ENCODE measurements around the gene DSCAM. TPM values are rescaled to one million over a fixed set of nuclear protein-coding genes. Genes with fewer than 3 reads are reported as not detected.
"Not testable (repeated sequence)": the region's sequence is repeated elsewhere in the genome, so short reads cannot be mapped to it uniquely, and the experiment has no call there.

Gene DSCAM
- total RNA-seq, 6 experiments from 2014 or later = 1.0 to 1.3 (median 1.1) TPM

- Mint-ChIP-seq H3K36me3 (ENCODE audit: low read depth) (no peaks in the 10 kb centered on the region), H3K4me1 (ENCODE audit: low read depth) (no peaks in the 10 kb centered on the region), H3K4me3 (no peak overlapping the region), H3K9me3 (peaks cover 17% of the 10 kb centered on the region), H3K27me3 (ENCODE audit: insufficient read depth) (no peaks in the 10 kb centered on the region; the same call in 1 of the 2 replicates), H3K27ac (no peak overlapping the region)
- no peak for DNase-seq
- no peak for TF ChIP-seq CTCF (IDR thresholded peaks at IDR 0.05)
Observed at GRCh38 chr21:40271164-40271563, 575.8 kb downstream of the DSCAM start.

GRCh38 chr21:40270047-40270446, 576.9 kb downstream of the DSCAM start:
- H3K4me3 Mint-ChIP-seq = no peak overlapping the region
- H3K27me3 Mint-ChIP-seq (ENCODE audit: insufficient read depth) = no peaks in the 10 kb centered on the region; the same call in 1 of the 2 replicates
- H3K36me3 Mint-ChIP-seq (ENCODE audit: low read depth) = no peaks in the 10 kb centered on the region
- no peaks in the 10 kb centered on the region for H3K4me1 Mint-ChIP-seq (ENCODE audit: low read depth)
- no peak overlapping the region for H3K27ac Mint-ChIP-seq
- no peak for TF ChIP-seq CTCF (IDR thresholded peaks at IDR 0.05)
- H3K9me3 Mint-ChIP-seq = peaks cover 17% of the 10 kb centered on the region
- DNase-seq = no peak

GRCh38 chr21:40269239-40269638, 577.7 kb downstream of the DSCAM start:
- no peak overlapping the region for H3K27ac Mint-ChIP-seq
- H3K4me1 Mint-ChIP-seq (ENCODE audit: low read depth) = no peaks in the 10 kb centered on the region
- no peaks in the 10 kb centered on the region for H3K36me3 Mint-ChIP-seq (ENCODE audit: low read depth)
- H3K4me3 Mint-ChIP-seq = no peak overlapping the region
- TF ChIP-seq CTCF (IDR thresholded peaks at IDR 0.05) = no peak
- DNase-seq = no peak
- no peaks in the 10 kb centered on the region; the same call in 1 of the 2 replicates for H3K27me3 Mint-ChIP-seq (ENCODE audit: insufficient read depth)
- peaks cover 16% of the 10 kb centered on the region for H3K9me3 Mint-ChIP-seq

- H3K27me3 Mint-ChIP-seq (ENCODE audit: insufficient read depth); H3K36me3 Mint-ChIP-seq (ENCODE audit: low read depth); H3K9me3 Mint-ChIP-seq; DNase-seq; H3K27ac Mint-ChIP-seq; H3K4me3 Mint-ChIP-seq: not testable (repeated sequence)
- H3K4me1 Mint-ChIP-seq (ENCODE audit: low read depth) = peaks cover 19% of the 10 kb centered on the region
Observed at GRCh38 chr21:40258456-40258855, 588.5 kb downstream of the DSCAM start.

GRCh38 chr21:40257342-40257741, 589.6 kb downstream of the DSCAM start:
- DNase-seq = no peak

More at GRCh38 chr21:40257342-40257741, 589.6 kb downstream of the DSCAM start:
- TF ChIP-seq CTCF (IDR thresholded peaks at IDR 0.05) = no peak
- peaks cover 9% of the 10 kb centered on the region for H3K9me3 Mint-ChIP-seq
- H3K27me3 Mint-ChIP-seq (ENCODE audit: insufficient read depth) = peaks cover 2% of the 10 kb centered on the region
- no peak overlapping the region for H3K27ac Mint-ChIP-seq
- no peaks in the 10 kb centered on the region for H3K36me3 Mint-ChIP-seq (ENCODE audit: low read depth)
- H3K4me3 Mint-ChIP-seq = no peak overlapping the region
- H3K4me1 Mint-ChIP-seq (ENCODE audit: low read depth) = peaks cover 19% of the 10 kb centered on the region

Measured in HFFc6 (cell line).